ENCODE measurements around the gene CPN2. TPM values are rescaled to one million over a fixed set of nuclear protein-coding genes. Genes with fewer than 3 reads are reported as not detected.

CPN2 gene
- total RNA-seq, 3 donors from 2014 or later, result 0.14 TPM; not detected in 2

GRCh38 chr3:194301730-194302129 is 49.4 kb downstream of the CPN2 start:
- TF ChIP-seq CTCF (IDR thresholded peaks at IDR 0.05), result no peak
- ATAC-seq, result no peak
- DNase-seq, result no peak
- H3K4me1 ChIP-seq (ENCODE audit: low read depth), result peaks cover 2% of the 10 kb centered on the region
- intact Hi-C loops (cut with DNase I, micrococcal nuclease), result no loop called here
- no peak overlapping the region for H3K4me3 ChIP-seq
- H3K36me3 ChIP-seq (ENCODE audit: low read depth), result no peaks in the 10 kb centered on the region
- no peaks in the 10 kb centered on the region for H3K9me3 ChIP-seq

GRCh38 chr3:194300936-194301335 is 50.2 kb downstream of the CPN2 start:
- H3K4me1 ChIP-seq (ENCODE audit: low read depth), result peaks cover 6% of the 10 kb centered on the region
- intact Hi-C loops (cut with DNase I, micrococcal nuclease), result no loop called here
- H3K4me3 ChIP-seq, result no peak overlapping the region
- TF ChIP-seq CTCF (IDR thresholded peaks at IDR 0.05), result no peak
- ATAC-seq, result no peak
- no peaks in the 10 kb centered on the region for H3K36me3 ChIP-seq (ENCODE audit: low read depth)
- no peak for DNase-seq
- no peaks in the 10 kb centered on the region for H3K9me3 ChIP-seq

GRCh38 chr3:194300382-194300758 is 50.8 kb downstream of the CPN2 start:
- ATAC-seq, result peak; percentile 50
- peak in 1 of 3 donors; percentile 38 for DNase-seq
- Histone ChIP-seq H3K9me3 (no peaks in the 10 kb centered on the region), H3K4me1 (ENCODE audit: low read depth) (peaks cover 6% of the 10 kb centered on the region), H3K36me3 (ENCODE audit: low read depth) (no peaks in the 10 kb centered on the region), H3K4me3 (no peak overlapping the region)
- TF ChIP-seq CTCF (IDR thresholded peaks at IDR 0.05), result no peak
- intact Hi-C loops (cut with DNase I, micrococcal nuclease), result no loop called here

GRCh38 chr3:194298331-194299227 is 52.5 kb downstream of the CPN2 start:
- Histone ChIP-seq H3K4me1 (ENCODE audit: low read depth) (peaks cover 6% of the 10 kb centered on the region), H3K36me3 (ENCODE audit: low read depth) (no peaks in the 10 kb centered on the region), H3K4me3 (no peak overlapping the region), H3K9me3 (no peaks in the 10 kb centered on the region)
- ATAC-seq, result no peak
- intact Hi-C loops (cut with DNase I, micrococcal nuclease), result no loop called here
- TF ChIP-seq CTCF (IDR thresholded peaks at IDR 0.05), result no peak
- DNase-seq, result no peak

GRCh38 chr3:194296454-194297263 is 54.5 kb downstream of the CPN2 start:
- Histone ChIP-seq H3K4me1 (ENCODE audit: low read depth) (peaks cover 6% of the 10 kb centered on the region), H3K9me3 (no peaks in the 10 kb centered on the region), H3K36me3 (ENCODE audit: low read depth) (no peaks in the 10 kb centered on the region), H3K4me3 (no peak overlapping the region)
- ATAC-seq, result peak; percentile 70
- DNase-seq, result peak; percentile 43 to 58 (median 56)
- intact Hi-C loops (cut with DNase I, micrococcal nuclease), result no loop called here
- no peak for TF ChIP-seq CTCF (IDR thresholded peaks at IDR 0.05)
